ENCODE results near the gene AKAP12.

Gene AKAP12

GRCh38 chr6:151215999-151216398 lies 23.8 kb upstream of the AKAP12 start:
- Histone ChIP-seq H3K27ac (ENCODE audit: low read length) (no peak overlapping the region), H3K27me3 (ENCODE audit: insufficient read depth, low read length, poor library complexity) (no peaks in the 10 kb centered on the region), H2AFZ (ENCODE audit: low read depth, low read length) (no peak overlapping the region), H3K4me1 (ENCODE audit: insufficient read depth, low read length) (no peaks in the 10 kb centered on the region), H4K20me1 (ENCODE audit: insufficient read depth, low read length) (no peaks in the 10 kb centered on the region), H3K36me3 (ENCODE audit: insufficient read depth, low read length) (no peaks in the 10 kb centered on the region), H3K9me3 (ENCODE audit: insufficient read depth, low read length, severe bottlenecking) (peaks cover 5% of the 10 kb centered on the region), H3K4me2 (ENCODE audit: insufficient read depth, low read length) (no peak overlapping the region), H3K9ac (ENCODE audit: low read depth, low read length) (no peak overlapping the region), H3K79me2 (ENCODE audit: insufficient read depth, low read length) (no peaks in the 10 kb centered on the region), H3K4me3 (ENCODE audit: low read depth in 1 of 2, low read length in 2 of 2) (no peak overlapping the region)
- no peak for TF ChIP-seq EZH2 (IDR thresholded peaks at IDR 0.05; ENCODE audit: borderline replicate concordance, low read depth, low read length, severe bottlenecking)
- no peak for TF ChIP-seq CTCF (IDR thresholded peaks at IDR 0.05; ENCODE audit: borderline replicate concordance, extremely low read depth, low read length, poor library complexity, severe bottlenecking)
- no peak for DNase-seq
- no peak for ATAC-seq (ENCODE audit: insufficient read depth, low read depth)

GRCh38 chr6:151216804-151217203 lies 23.0 kb upstream of the AKAP12 start:
- TF ChIP-seq EZH2 (IDR thresholded peaks at IDR 0.05; ENCODE audit: borderline replicate concordance, low read depth, low read length, severe bottlenecking) (no peak), CTCF (IDR thresholded peaks at IDR 0.05; ENCODE audit: borderline replicate concordance, extremely low read depth, low read length, poor library complexity, severe bottlenecking) (no peak)
- H3K4me3 ChIP-seq (ENCODE audit: low read depth in 1 of 2, low read length in 2 of 2) = no peak overlapping the region
- no peaks in the 10 kb centered on the region for H3K36me3 ChIP-seq (ENCODE audit: insufficient read depth, low read length)
- H3K4me2 ChIP-seq (ENCODE audit: insufficient read depth, low read length) = no peak overlapping the region
- ATAC-seq (ENCODE audit: insufficient read depth, low read depth) (no peak), DNase-seq (no peak)
- no peaks in the 10 kb centered on the region for H3K9me3 ChIP-seq (ENCODE audit: insufficient read depth, low read length, severe bottlenecking)
- H3K79me2 ChIP-seq (ENCODE audit: insufficient read depth, low read length) = no peaks in the 10 kb centered on the region
- H4K20me1 ChIP-seq (ENCODE audit: insufficient read depth, low read length) = no peaks in the 10 kb centered on the region
- no peaks in the 10 kb centered on the region for H3K27me3 ChIP-seq (ENCODE audit: insufficient read depth, low read length, poor library complexity)
- no peak overlapping the region for H3K9ac ChIP-seq (ENCODE audit: low read depth, low read length)
- no peak overlapping the region for H2AFZ ChIP-seq (ENCODE audit: low read depth, low read length)
- H3K27ac ChIP-seq (ENCODE audit: low read length) = no peak overlapping the region
- H3K4me1 ChIP-seq (ENCODE audit: insufficient read depth, low read length) = no peaks in the 10 kb centered on the region

GRCh38 chr6:151219192-151219591 lies 20.6 kb upstream of the AKAP12 start:
- H3K4me2 ChIP-seq (ENCODE audit: insufficient read depth, low read length) = no peak overlapping the region
- no peaks in the 10 kb centered on the region for H3K9me3 ChIP-seq (ENCODE audit: insufficient read depth, low read length, severe bottlenecking)
- no peaks in the 10 kb centered on the region for H3K79me2 ChIP-seq (ENCODE audit: insufficient read depth, low read length)
- H3K4me1 ChIP-seq (ENCODE audit: insufficient read depth, low read length) = no peaks in the 10 kb centered on the region
- no peaks in the 10 kb centered on the region for H3K27me3 ChIP-seq (ENCODE audit: insufficient read depth, low read length, poor library complexity)
- no peak for DNase-seq
- H2AFZ ChIP-seq (ENCODE audit: low read depth, low read length) = no peak overlapping the region
- no peak overlapping the region for H3K4me3 ChIP-seq (ENCODE audit: low read depth in 1 of 2, low read length in 2 of 2)
- H4K20me1 ChIP-seq (ENCODE audit: insufficient read depth, low read length) = no peaks in the 10 kb centered on the region
- H3K9ac ChIP-seq (ENCODE audit: low read depth, low read length) = no peak overlapping the region
- H3K27ac ChIP-seq (ENCODE audit: low read length) = no peak overlapping the region
- ATAC-seq (ENCODE audit: insufficient read depth, low read depth) = no peak
- TF ChIP-seq CTCF (IDR thresholded peaks at IDR 0.05; ENCODE audit: borderline replicate concordance, extremely low read depth, low read length, poor library complexity, severe bottlenecking) = no peak
- TF ChIP-seq EZH2 (IDR thresholded peaks at IDR 0.05; ENCODE audit: borderline replicate concordance, low read depth, low read length, severe bottlenecking) = no peak
- no peaks in the 10 kb centered on the region for H3K36me3 ChIP-seq (ENCODE audit: insufficient read depth, low read length)

- H3K27me3 ChIP-seq (ENCODE audit: insufficient read depth, low read length, poor library complexity) = no peaks in the 10 kb centered on the region
- H3K36me3 ChIP-seq (ENCODE audit: insufficient read depth, low read length) = no peaks in the 10 kb centered on the region
- TF ChIP-seq CTCF (IDR thresholded peaks at IDR 0.05; ENCODE audit: borderline replicate concordance, extremely low read depth, low read length, poor library complexity, severe bottlenecking) (no peak), EZH2 (IDR thresholded peaks at IDR 0.05; ENCODE audit: borderline replicate concordance, low read depth, low read length, severe bottlenecking) (no peak)
- H3K4me3 ChIP-seq (ENCODE audit: low read depth in 1 of 2, low read length in 2 of 2) = no peak overlapping the region
- H3K4me2 ChIP-seq (ENCODE audit: insufficient read depth, low read length) = no peak overlapping the region
- no peak for DNase-seq
- H3K4me1 ChIP-seq (ENCODE audit: insufficient read depth, low read length) = peaks cover under 1% of the 10 kb centered on the region; the same call in 1 of the 2 replicates
- no peak for ATAC-seq (ENCODE audit: insufficient read depth, low read depth)
- H3K9me3 ChIP-seq (ENCODE audit: insufficient read depth, low read length, severe bottlenecking) = no peaks in the 10 kb centered on the region
- no peaks in the 10 kb centered on the region for H4K20me1 ChIP-seq (ENCODE audit: insufficient read depth, low read length)
- no peak overlapping the region for H3K9ac ChIP-seq (ENCODE audit: low read depth, low read length)
- H3K79me2 ChIP-seq (ENCODE audit: insufficient read depth, low read length) = no peaks in the 10 kb centered on the region
- no peak overlapping the region for H2AFZ ChIP-seq (ENCODE audit: low read depth, low read length)
- no peak overlapping the region for H3K27ac ChIP-seq (ENCODE audit: low read length)
Observed at GRCh38 chr6:151224076-151224475, 15.7 kb upstream of the AKAP12 start.
